GM12878 (cell line): Measurements from ENCODE around the gene CPVL.

ENCODE experiments used
- POLR2A ChIP-seq: IDR thresholded peaks from 2 replicates; pipeline ENCODE4 v1.6.1; 2011; ENCODE audit warnings: low read depth, mild to moderate bottlenecking, low read length
- POU2F2 ChIP-seq: IDR thresholded peaks from 3 replicates; pipeline ENCODE4 v1.6.1; 2011; ENCODE audit warnings: low read depth, mild to moderate bottlenecking, low read length, borderline replicate concordance
- REST ChIP-seq: IDR thresholded peaks from 2 replicates; pipeline ENCODE4 v1.6.1; 2012; ENCODE audit warnings: mild to moderate bottlenecking, low read depth, low read length
- RFX5 ChIP-seq: IDR thresholded peaks from 2 replicates; pipeline ENCODE4 v1.6.1; 2011; ENCODE audit warnings: low read depth, low read length, improper control_type of control experiment
- WRNIP1 ChIP-seq: IDR thresholded peaks from 2 replicates; pipeline ENCODE4 v1.6.1; 2011; ENCODE audit warnings: low read depth, low read length, improper control_type of control experiment, borderline replicate concordance
- ZZZ3 ChIP-seq: IDR thresholded peaks from 2 replicates; pipeline ENCODE4 v1.6.1; 2011; ENCODE audit warnings: low read depth; ENCODE audit not compliant: control insufficient read depth, insufficient read length
- TF ChIP-seq, protein P1 (sequence below): fragments of 450-650 bp; IDR thresholded peaks from 2 replicates; pipeline ENCODE4 v1.6.1; 2017; ENCODE audit warnings: mild to moderate bottlenecking
- TF ChIP-seq, protein P2 (sequence below): IDR thresholded peaks from 2 replicates; pipeline ENCODE4 v1.6.1; 2011; ENCODE audit warnings: borderline replicate concordance, low read depth, mild to moderate bottlenecking, moderate library complexity, mixed read lengths, low read length; ENCODE audit not compliant: insufficient read depth; ENCODE audit errors: extremely low read length

GRCh38 chr7:28976022-28976421 lies 170.3 kb downstream of the CPVL start:
- TF ChIP-seq, protein P1, sequence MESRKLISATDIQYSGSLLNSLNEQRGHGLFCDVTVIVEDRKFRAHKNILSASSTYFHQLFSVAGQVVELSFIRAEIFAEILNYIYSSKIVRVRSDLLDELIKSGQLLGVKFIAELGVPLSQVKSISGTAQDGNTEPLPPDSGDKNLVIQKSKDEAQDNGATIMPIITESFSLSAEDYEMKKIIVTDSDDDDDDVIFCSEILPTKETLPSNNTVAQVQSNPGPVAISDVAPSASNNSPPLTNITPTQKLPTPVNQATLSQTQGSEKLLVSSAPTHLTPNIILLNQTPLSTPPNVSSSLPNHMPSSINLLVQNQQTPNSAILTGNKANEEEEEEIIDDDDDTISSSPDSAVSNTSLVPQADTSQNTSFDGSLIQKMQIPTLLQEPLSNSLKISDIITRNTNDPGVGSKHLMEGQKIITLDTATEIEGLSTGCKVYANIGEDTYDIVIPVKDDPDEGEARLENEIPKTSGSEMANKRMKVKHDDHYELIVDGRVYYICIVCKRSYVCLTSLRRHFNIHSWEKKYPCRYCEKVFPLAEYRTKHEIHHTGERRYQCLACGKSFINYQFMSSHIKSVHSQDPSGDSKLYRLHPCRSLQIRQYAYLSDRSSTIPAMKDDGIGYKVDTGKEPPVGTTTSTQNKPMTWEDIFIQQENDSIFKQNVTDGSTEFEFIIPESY, result no peak
- TF ChIP-seq ZZZ3 (no peak), POLR2A (no peak), REST (no peak), POU2F2 (no peak), WRNIP1 (no peak), RFX5 (no peak)
- TF ChIP-seq, protein P2, sequence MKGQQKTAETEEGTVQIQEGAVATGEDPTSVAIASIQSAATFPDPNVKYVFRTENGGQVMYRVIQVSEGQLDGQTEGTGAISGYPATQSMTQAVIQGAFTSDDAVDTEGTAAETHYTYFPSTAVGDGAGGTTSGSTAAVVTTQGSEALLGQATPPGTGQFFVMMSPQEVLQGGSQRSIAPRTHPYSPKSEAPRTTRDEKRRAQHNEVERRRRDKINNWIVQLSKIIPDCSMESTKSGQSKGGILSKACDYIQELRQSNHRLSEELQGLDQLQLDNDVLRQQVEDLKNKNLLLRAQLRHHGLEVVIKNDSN, result no peak
